Loucy (cell line): Measurements from ENCODE around the gene PDIK1L.

ENCODE experiments used
- CTCF ChIP-seq: fragments of 200-600 bp; sonication (generic); conservative IDR thresholded peaks from 2 replicates; pipeline ENCODE4 v1.5.1; 2014; ENCODE audit warnings: mild to moderate bottlenecking, antibody characterized with exemption, low read length
- EZH2phosphoT487 ChIP-seq: fragments of 200-600 bp; IDR thresholded peaks from 2 replicates; pipeline ENCODE4 v1.6.1; 2018; ENCODE audit warnings: antibody characterized with exemption, mild to moderate bottlenecking, moderate library complexity, borderline replicate concordance

GRCh38 chr1:26125946-26126320 lies 14.3 kb downstream of the PDIK1L start:
- no peak for TF ChIP-seq CTCF
- TF ChIP-seq EZH2phosphoT487: no peak
